ENCODE data around the gene FAM83G. TPM values are rescaled to one million over a fixed set of nuclear protein-coding genes. Genes with fewer than 3 reads are reported as not detected.
"Not testable (repeated sequence)": the region's sequence is repeated elsewhere in the genome, so short reads cannot be mapped to it uniquely, and the experiment has no call there.

The FAM83G gene
- total RNA-seq, 1 donor from 2014 or later = 5.8 TPM

DNA sequence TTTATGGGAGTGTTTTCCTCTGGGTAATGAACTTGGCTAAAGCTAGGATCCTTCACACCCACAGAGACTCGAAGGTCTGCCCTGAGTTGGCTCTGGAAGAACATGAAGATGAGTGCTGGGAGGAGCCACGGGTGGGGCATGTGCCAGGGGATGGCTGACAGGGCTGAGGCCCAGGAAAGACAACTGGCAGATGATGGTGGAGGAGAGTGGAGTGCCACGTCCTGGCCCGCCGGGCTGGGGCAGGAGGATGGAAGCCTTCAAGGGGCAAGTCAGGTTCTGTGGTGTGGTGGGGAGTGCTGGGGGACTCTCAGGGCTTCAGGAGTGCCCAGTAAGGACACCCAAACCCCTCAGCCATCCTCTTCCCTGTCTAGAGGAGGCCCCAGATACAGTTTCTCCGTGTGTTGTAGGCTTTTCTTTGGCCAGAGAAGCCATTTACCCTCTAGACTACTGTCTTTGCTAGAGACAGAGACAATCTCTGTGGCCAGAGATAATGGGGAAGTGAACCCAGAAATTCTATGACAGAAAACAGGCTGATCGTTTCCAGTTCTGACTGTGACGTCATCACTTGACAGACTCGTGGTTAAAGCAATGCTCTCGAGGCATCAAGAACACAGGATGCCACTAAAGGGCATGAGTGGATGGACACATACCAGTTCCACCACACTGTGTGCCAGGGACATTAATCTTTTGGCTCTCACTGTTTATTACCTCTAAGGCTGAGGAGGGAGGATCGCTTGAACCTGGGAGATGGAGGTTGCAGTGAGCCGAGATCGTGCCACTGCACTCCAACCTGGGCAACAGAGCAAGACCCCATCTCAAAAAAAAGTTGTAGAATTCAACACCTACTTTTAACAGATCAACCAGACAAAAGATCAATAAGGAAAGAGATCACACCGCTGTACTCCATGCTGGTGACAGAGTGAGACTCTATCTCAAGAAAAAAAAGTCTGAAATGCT lies 71.2 kb downstream of the FAM83G start:
- TF ChIP-seq, protein P1, sequence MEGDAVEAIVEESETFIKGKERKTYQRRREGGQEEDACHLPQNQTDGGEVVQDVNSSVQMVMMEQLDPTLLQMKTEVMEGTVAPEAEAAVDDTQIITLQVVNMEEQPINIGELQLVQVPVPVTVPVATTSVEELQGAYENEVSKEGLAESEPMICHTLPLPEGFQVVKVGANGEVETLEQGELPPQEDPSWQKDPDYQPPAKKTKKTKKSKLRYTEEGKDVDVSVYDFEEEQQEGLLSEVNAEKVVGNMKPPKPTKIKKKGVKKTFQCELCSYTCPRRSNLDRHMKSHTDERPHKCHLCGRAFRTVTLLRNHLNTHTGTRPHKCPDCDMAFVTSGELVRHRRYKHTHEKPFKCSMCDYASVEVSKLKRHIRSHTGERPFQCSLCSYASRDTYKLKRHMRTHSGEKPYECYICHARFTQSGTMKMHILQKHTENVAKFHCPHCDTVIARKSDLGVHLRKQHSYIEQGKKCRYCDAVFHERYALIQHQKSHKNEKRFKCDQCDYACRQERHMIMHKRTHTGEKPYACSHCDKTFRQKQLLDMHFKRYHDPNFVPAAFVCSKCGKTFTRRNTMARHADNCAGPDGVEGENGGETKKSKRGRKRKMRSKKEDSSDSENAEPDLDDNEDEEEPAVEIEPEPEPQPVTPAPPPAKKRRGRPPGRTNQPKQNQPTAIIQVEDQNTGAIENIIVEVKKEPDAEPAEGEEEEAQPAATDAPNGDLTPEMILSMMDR (IDR thresholded peaks at IDR 0.05) = no peak
- Histone ChIP-seq H3K4me1 (no peaks in the 10 kb centered on the region), H3K4me3 (no peak overlapping the region), H3K9me3 (no peaks in the 10 kb centered on the region), H3K27me3 (ENCODE audit: low read depth) (no peaks in the 10 kb centered on the region), H3K36me3 (peaks cover 30% of the 10 kb centered on the region), H3K27ac (no peak overlapping the region)
- intact Hi-C loops (cut with DNase I) = no loop called here
- DNase-seq (no peak), ATAC-seq (peak in 1 of 2 donors; percentile 21)

DNA sequence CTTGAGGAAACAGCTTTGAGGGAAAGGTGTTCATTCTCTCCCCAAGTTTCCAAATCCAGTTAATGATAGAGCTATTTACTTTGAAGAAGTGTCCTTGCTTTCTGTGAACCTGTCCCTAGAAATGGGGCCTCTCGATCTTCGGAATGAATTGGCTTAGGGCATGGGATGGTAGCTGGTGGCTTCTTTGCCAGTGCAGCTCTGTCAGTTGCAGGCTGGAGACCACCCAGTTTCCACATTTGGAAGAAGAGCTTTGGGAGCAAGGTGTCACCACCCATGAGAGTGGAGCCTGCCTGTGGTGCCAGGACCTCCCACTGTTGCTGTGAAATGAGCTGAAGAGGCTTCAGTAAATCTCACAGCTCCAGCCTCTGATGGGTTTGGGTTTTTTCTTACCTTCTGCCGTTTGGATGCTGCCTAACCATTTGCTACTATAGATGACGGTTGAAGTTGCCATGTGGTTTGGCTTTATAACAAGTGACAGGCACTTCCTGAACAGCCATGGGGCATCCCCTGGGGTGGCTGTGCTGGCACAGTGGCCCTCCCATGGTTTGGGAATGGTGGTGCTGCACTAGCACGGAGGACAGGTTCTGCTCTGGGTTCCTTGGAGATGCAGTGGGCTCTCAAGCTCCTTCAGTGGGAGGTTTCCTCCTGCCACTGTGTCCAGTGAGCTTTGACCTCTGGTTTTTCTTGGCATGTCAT lies 72.1 kb downstream of the FAM83G start:
- Histone ChIP-seq H3K4me3 (no peak overlapping the region), H3K27ac (no peak overlapping the region), H3K36me3 (peaks cover 34% of the 10 kb centered on the region), H3K9me3 (no peaks in the 10 kb centered on the region), H3K27me3 (ENCODE audit: low read depth) (no peaks in the 10 kb centered on the region), H3K4me1 (no peaks in the 10 kb centered on the region)
- ATAC-seq (no peak), DNase-seq (no peak)
- intact Hi-C loops (cut with DNase I) = no loop called here
- TF ChIP-seq, protein P1 (IDR thresholded peaks at IDR 0.05) = no peak

DNA sequence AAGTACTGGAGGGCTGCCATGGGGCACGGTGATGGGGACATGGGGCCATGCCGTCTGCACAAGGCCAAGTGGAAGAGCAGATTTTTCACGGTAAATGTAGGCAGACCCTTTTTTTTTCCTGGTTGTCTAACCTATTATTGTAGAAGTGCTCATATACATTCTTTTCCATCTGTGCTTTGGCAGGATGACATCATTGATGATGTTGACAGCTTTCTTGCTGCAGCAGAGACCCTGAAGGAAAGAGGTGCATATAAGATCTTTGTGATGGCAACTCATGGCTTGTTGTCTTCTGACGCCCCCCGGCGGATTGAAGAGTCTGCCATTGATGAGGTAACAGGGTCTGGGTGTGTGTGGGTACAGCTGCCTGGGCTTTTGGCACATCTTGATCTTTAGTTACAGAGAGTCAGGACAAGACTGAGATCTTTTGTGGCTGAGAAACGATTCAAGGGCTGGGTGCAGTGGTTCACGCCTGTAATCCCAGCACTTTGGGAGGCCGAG lies 75.9 kb downstream of the FAM83G start:
- ATAC-seq = no peak
- peaks cover 45% of the 10 kb centered on the region for H3K36me3 ChIP-seq
- TF ChIP-seq, protein P1 (IDR thresholded peaks at IDR 0.05) = no peak

DNA sequence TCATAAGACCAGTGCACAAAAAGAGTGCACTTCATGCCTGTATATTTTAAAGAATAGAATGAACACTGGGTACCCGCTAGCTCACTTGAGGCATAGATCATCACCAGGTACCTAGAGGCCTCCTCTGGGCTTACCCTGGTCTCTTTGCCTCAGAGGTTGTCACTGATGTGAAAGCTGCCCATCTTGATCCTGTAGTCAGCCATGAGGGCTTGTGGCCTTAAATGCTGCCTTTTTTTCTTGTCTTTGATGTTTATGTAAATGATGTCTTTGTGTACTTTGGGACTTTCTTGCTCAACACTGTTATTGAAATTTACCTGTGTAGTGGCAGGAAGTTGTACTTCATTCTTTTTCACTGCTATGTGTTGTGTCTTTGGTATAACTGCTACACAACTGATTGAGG lies 79.4 kb downstream of the FAM83G start:
- H3K27me3 ChIP-seq (ENCODE audit: low read depth) = no peaks in the 10 kb centered on the region
- H3K27ac ChIP-seq = no peak overlapping the region
- TF ChIP-seq, protein P1 (IDR thresholded peaks at IDR 0.05) = no peak
- DNase-seq (no peak), ATAC-seq (no peak)
- peaks cover 20% of the 10 kb centered on the region for H3K4me1 ChIP-seq
- no peak overlapping the region for H3K4me3 ChIP-seq
- peaks cover 32% of the 10 kb centered on the region for H3K36me3 ChIP-seq
- intact Hi-C loops (cut with DNase I) = no loop called here
- H3K9me3 ChIP-seq = no peaks in the 10 kb centered on the region

More for the DNA sequence above, 75.9 kb downstream of the FAM83G start:
- DNase-seq = no peak
- intact Hi-C loops (cut with DNase I) = no loop called here
- no peaks in the 10 kb centered on the region for H3K9me3 ChIP-seq
- H3K4me1 ChIP-seq = no peaks in the 10 kb centered on the region
- H3K27me3 ChIP-seq (ENCODE audit: low read depth) = no peaks in the 10 kb centered on the region
- no peak overlapping the region for H3K4me3 ChIP-seq
- H3K27ac ChIP-seq = no peak overlapping the region

DNA sequence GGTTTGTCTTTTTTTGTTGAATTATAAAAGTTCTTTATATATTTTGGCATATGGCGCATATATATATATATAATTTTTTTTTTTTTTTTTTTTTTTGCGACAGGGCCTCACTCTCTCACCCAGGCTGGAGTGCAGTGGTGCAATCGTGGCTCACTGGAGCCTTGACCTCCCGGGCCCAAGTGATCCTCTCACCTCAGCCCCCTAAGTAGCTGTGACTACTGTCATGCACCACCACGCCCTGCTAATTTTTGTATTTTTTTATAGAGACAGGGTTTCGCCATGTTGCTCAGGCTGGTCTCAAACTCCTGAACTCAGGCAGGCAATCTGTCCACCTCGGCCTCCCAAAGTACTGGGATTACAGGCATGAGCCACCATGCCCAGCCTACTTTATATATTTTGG lies 82.0 kb downstream of the FAM83G start:
- H3K4me3 ChIP-seq; H3K9me3 ChIP-seq; H3K27me3 ChIP-seq (ENCODE audit: low read depth); ATAC-seq; intact Hi-C loops (cut with DNase I); DNase-seq; H3K27ac ChIP-seq: not testable (repeated sequence)
- Histone ChIP-seq H3K36me3 (peaks cover 19% of the 10 kb centered on the region), H3K4me1 (peaks cover 20% of the 10 kb centered on the region)

Measured in lower lobe of right lung (tissue), 2 donors.